Measurements from ENCODE around the gene TUBGCP6.
A peak's percentile ranks its signal among the peaks of the same experiment; 100 is the strongest.

Gene TUBGCP6

DNA sequence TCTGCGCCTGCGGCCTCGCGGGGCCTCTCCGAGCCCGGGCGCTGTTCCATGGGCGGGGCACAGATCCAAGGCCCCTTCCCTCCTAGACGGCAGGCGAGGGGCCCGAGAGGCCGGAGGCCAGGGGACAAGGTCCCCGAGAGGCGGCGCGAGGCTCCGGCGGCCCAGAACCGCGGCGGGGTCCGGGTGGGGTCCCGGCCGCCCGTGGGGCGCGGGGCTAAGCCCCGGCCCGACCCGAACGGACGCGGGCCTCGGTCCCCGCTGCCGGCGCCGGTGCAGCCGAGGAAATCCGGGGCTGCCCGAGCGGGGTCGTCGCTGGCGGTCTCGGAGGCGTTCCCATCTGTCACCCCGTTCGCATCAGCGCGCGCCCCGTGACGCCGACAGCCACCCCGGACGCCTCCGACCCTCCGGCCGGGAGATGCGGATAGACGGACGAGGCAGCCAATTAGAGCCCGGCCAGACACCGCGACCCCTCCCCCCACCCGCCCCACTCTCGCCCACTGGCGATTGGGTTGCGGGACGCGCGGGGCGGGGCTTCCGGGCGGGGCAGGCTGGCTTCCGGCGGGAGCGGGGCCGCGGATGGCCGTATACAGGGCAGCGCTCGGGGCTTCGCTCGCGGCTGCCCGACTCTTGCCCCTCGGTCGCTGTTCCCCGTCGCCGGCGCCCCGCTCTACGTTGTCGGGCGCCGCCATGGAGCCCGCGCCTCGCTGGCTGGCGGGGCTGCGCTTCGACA is 44.2 kb downstream of the TUBGCP6 start, which contains the start of gene SELENOO:
Gene SELENOO (plus strand): TSS at position 551 of the 730 bp plus-strand sequence. CDS start 26 bp downstream, at position 577.
- Histone ChIP-seq H3K9me3 (ENCODE audit: severe bottlenecking) (no peaks in the 10 kb centered on the region), H3K4me1 (ENCODE audit: insufficient read depth, poor library complexity, severe bottlenecking) (no peaks in the 10 kb centered on the region), H3K27me3 (ENCODE audit: insufficient read depth, poor library complexity, severe bottlenecking) (no peaks in the 10 kb centered on the region), H3K4me3 (ENCODE audit: severe bottlenecking) (peak within 1 kb of the TSS; percentile 100), H3K36me3 (ENCODE audit: low read depth) (peaks cover 41% of the 10 kb centered on the region), H3K27ac (ENCODE audit: poor library complexity, severe bottlenecking) (peak within 1 kb of the TSS; percentile 50)
- ATAC-seq (ENCODE audit: low read depth) (peak; percentile 78), DNase-seq (ENCODE audit: low spot score) (peak; percentile 87)
- TF ChIP-seq CTCF (IDR thresholded peaks at IDR 0.05; ENCODE audit: poor library complexity, severe bottlenecking): no peak

DNA sequence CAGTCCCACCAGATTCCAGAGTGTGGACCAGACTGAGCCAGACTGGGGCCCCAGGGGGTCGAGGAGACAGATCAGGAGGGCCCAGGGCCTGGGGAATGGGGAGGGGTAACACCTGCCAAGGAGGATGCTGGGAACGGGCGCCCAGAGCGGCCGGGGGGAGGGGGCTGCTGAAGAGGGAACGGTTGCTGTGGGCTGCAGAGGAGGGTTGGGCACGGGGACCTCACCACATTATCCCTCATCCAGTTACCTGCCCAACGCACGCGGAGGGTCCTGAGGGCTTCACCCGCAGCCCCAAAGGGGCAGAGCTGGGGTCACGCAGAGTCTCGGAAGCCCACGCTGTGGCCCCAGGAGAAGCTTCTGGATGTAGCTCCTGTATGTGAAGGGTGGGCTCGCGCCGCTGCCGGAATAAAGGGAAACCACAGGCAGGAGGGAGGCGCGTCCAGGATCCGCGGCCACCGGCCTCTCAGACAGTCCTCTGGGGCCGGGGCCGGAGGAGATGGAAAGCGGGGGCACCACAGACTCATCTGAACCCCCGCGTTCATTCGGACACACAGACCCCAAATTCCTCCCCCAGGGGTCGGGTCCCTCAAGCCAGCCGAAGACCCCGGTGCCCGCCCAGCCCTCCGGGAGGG is 44.9 kb downstream of the TUBGCP6 start:
- DNase-seq (ENCODE audit: low spot score) (no peak), ATAC-seq (ENCODE audit: low read depth) (peak; percentile 43)
- H3K27ac ChIP-seq (ENCODE audit: poor library complexity, severe bottlenecking): peak overlapping the region; percentile 50
- no peaks in the 10 kb centered on the region for H3K9me3 ChIP-seq (ENCODE audit: severe bottlenecking)
- H3K36me3 ChIP-seq (ENCODE audit: low read depth): peaks cover 45% of the 10 kb centered on the region
- H3K4me1 ChIP-seq (ENCODE audit: insufficient read depth, poor library complexity, severe bottlenecking): no peaks in the 10 kb centered on the region
- H3K4me3 ChIP-seq (ENCODE audit: severe bottlenecking): peak overlapping the region; percentile 100
- no peak for TF ChIP-seq CTCF (IDR thresholded peaks at IDR 0.05; ENCODE audit: poor library complexity, severe bottlenecking)
- H3K27me3 ChIP-seq (ENCODE audit: insufficient read depth, poor library complexity, severe bottlenecking): no peaks in the 10 kb centered on the region

DNA sequence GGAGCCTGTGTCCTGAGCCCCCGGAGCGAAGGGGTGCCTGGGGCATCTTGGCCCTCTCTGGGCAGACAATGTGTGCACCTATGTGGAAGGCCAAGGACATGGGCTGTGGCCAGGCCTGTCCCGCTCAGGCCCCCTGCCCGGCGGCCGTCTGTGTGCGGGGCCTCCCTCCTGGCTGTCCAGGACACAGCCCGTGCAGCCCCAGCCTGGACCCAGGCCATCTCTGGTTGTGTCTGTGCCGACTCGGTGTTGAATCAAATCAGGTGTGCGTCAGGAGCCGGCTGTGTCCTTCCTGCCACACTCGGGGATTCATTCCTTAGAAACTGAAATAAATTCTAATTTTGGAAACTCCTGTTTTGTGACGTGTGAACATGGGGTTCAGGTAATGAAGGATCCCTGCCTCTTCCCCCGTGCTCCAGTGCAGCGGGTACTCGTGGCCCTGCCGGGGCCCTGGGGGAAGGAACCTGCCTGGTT is 45.5 kb downstream of the TUBGCP6 start:
- Histone ChIP-seq H3K4me3 (ENCODE audit: severe bottlenecking) (no peak overlapping the region), H3K27me3 (ENCODE audit: insufficient read depth, poor library complexity, severe bottlenecking) (no peaks in the 10 kb centered on the region), H3K4me1 (ENCODE audit: insufficient read depth, poor library complexity, severe bottlenecking) (no peaks in the 10 kb centered on the region), H3K27ac (ENCODE audit: poor library complexity, severe bottlenecking) (peak overlapping the region; percentile 50), H3K36me3 (ENCODE audit: low read depth) (peaks cover 51% of the 10 kb centered on the region), H3K9me3 (ENCODE audit: severe bottlenecking) (no peaks in the 10 kb centered on the region)
- DNase-seq (ENCODE audit: low spot score) (no peak), ATAC-seq (ENCODE audit: low read depth) (no peak)
- no peak for TF ChIP-seq CTCF (IDR thresholded peaks at IDR 0.05; ENCODE audit: poor library complexity, severe bottlenecking)

DNA sequence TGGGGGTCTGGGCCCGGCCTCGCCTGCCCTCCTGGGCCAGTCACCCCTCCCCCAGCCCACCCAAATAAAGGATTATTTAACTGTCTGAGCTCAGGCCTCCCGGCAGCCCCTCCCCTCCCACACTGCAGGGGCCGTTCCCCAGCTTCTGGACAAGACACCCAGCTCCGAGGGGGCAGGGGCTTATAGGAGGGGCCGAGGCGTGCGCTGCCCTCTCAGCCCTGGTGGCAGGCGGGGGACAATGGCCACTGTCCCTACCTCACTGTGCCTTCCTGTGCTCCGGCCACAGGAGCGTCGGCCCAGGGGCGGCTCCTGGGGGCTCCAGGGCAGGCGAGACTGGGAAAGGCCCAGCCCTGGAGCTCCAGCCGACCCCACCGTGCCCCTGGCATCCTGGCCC is 46.2 kb downstream of the TUBGCP6 start:
- Histone ChIP-seq H3K9me3 (ENCODE audit: severe bottlenecking) (no peaks in the 10 kb centered on the region), H3K4me3 (ENCODE audit: severe bottlenecking) (no peak overlapping the region), H3K4me1 (ENCODE audit: insufficient read depth, poor library complexity, severe bottlenecking) (no peaks in the 10 kb centered on the region), H3K27ac (ENCODE audit: poor library complexity, severe bottlenecking) (peak overlapping the region; percentile 50), H3K36me3 (ENCODE audit: low read depth) (peaks cover 50% of the 10 kb centered on the region), H3K27me3 (ENCODE audit: insufficient read depth, poor library complexity, severe bottlenecking) (no peaks in the 10 kb centered on the region)
- ATAC-seq (ENCODE audit: low read depth) (no peak), DNase-seq (ENCODE audit: low spot score) (no peak)
- TF ChIP-seq CTCF (IDR thresholded peaks at IDR 0.05; ENCODE audit: poor library complexity, severe bottlenecking): no peak

All from RWPE2 (cell line).